Measurements from ENCODE around the gene DYNLT2B.
"Not testable (repeated sequence)": the region's sequence is repeated elsewhere in the genome, so short reads cannot be mapped to it uniquely, and the experiment has no call there.

The DYNLT2B gene

DNA sequence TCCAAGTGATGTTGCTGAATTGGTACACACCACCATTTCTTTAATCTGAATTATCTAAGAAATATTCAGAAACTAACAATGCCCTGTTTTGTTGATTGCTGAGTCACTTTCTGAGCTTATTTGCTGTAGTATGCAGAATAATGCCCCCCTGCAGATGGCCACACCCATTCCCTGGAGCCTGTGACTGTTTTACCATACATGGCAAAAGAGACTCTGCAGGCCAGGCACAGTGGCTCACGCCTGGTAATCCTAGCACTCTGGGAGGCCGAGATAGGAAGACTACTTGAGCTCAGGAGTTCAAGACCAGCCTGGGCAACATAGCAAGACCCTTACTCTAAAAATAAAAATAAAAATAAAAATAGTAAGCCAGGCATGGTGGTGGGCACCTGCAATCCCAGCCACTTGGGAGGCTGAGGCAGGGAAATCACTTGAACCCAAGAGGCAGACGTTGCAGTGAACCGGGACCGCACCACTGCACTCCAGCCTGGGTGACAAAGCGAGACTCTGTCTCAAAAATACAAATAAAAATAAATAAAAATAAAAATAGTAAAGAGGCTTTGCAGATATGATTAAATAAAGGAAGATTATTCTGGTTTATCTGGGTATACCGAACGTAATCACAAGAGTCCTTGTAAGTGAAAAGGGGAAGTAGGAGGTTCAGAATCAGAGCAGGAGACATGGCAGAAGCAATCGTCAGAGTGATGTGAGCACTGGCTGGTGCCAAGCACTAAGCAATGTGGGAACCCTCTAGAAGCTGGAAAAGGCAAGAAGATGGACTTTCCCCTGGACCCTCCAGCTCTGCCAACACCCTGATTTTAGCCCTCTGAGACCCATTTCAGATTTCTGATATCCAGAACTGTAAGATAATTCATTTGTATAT lies 49.5 kb downstream of the DYNLT2B start:
- DNase-seq: peak; percentile 78

DNA sequence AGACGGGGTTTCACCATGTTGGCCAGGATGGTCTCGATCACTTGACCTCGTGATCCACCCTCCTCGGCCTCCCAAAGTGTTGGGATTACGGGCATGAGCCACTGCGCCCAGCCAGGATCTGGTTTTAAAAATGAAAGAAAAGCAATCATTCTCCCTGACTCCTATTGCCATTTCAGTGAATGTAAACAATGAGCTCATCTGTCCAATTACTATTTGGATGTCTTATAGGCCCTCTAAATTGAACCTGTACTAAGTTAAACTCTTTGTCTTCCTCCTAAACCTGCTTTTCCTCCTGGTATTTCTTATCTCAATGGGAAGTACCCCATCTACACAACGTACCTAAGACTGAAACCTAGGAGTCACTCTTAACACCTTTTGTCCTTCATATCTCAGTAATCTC lies 54.2 kb downstream of the DYNLT2B start:
- DNase-seq: no peak

DNA sequence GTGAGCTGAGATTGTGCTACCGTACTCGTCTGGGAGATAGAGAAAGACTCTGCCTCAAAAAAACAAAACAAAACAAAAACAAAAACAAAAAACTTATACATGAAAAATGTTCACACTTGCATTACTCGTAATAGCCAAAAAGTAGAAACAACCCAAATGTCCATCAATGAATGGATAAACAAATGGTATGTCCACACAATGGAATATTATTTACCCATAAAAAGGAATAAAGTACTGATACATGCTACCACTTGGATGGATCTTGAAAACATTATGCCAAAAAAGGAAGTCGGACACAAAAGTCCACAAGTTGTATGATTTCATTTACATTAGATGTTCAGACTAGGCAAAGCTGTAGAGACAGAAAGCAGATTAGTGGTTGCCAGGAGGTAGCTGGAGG lies 57.3 kb downstream of the DYNLT2B start:
- DNase-seq: no peak

DNA sequence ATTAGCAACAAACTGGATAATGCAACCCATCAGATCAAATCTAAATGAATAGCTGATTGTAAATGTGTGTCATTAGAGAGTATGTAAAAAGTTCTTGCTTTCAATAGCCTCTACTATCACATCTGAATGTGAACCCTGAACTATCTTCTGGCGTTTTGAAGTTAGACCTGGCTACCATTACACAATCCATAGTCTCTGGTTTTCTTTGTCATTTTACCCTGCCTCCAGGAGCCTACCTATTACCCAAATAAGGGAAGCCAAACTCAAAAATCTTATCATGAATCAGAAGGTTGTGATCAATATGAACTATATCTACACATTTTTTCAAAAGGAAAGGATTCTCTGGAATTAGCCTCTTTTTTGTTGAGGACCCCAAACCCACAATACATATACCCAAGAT lies 62.3 kb downstream of the DYNLT2B start:
- DNase-seq: no peak

DNA sequence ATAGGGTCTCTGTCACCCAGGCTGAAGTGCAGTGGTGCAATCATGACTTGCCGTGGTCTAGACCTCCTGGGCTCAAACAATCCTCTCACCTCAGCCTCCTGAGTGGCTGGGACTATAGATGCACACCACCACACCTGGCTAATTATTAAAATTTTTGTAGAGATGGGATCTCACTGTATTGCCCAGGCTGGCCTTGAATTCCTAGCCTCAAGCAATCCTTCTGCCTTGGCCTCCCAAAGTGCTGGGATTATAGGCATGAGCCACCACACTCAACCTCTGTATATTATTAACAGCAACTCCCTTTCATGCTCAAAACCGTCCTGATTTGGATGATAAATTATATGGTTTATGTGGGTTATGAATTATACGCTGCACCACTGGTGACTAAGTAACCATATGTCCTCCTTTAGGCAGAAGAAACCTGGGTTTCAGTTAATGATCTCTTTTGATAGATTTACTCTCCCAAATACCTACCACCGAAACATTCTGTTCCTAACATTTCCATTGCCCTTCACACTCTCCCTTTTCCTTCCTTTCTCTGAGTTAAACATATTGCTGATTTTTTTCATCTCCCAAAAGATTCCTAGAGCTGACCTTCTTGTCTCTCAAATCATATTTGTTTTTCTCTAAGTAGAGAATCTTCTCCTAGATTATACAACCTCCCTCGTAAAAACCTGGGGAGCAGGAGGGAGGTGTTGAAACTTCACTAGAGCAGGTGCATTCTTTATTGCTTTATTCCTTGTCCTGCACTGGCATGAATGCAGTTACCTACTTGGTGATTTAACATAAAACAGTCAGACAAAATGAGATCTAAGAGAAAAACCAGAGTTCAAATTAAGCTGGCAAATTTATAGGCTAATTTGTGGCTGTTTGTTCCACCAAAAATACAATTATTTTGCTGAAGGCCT lies 63.4 kb downstream of the DYNLT2B start:
- no peak for DNase-seq

DNA sequence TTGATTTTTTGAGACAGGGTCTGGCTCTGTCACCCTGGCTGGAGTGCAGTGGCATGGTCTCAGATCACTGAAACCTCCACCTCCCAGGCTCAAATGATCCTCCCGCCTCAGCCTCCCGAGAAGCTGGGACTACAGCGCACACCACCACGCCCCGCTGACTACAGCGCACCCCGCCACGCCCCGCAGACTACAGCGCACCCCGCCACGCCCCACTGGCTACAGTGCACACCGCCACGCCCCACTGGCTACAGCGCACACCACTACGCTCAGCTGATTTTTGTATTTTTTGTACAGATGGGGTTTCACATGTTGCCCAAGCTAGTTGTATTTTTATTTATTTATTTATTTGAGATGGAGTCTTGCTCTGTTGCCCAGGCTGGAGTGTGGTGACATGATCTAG lies 66.1 kb downstream of the DYNLT2B start:
- no peak for DNase-seq

DNA sequence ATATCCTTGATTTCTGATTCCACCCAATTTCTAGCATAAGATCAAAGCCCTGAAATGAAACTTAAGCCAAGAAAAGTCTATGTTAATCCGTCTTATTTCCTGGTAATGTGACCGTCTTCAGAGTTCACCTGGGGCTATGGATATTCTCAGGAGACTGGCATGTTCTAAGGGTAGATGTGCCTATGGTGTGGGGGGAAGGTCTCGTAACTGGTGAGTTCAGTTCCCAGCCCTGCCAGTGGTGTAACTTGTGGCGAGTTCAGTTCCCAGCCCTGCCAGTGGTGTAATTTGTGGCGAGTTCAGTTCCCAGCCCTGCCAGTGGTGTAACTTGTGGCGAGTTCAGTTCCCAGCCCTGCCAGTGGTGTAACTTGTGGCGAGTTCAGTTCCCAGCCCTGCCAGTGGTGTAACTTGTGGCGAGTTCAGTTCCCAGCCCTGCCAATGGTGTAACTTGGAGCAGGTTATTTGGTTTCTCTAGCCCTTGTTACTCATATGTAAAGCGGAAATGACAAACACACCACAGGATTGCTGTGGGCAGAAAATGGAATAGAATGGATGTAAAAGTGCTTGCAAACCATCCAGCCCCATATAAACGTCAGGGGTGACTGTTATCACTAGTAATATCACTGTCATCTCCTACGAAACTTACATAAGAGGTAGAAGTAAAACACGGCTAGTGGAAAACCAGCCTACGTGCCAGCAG lies 71.3 kb downstream of the DYNLT2B start:
- peak; percentile 71 for DNase-seq

DNA sequence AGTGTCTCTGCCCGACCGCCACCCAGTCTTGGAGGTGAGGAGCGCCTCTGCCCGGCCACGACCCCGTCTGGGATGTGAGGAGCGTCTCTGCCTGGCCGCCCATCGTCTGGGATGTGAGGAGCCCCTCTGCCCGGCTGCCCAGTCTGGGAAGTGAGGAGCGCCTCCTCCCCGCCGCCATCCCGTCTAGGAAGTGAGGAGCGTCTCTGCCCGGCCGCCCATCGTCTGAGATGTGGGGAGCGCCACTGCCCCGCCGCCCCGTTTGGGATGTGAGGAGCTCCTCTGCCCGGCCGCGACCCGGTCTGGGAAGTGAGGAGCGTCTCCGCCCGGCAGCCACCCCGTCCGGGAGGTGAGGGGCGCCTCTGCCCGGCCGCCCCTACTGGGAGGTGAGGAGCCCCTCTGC lies 73.9 kb downstream of the DYNLT2B start:
- not testable (repeated sequence) for DNase-seq

DNA sequence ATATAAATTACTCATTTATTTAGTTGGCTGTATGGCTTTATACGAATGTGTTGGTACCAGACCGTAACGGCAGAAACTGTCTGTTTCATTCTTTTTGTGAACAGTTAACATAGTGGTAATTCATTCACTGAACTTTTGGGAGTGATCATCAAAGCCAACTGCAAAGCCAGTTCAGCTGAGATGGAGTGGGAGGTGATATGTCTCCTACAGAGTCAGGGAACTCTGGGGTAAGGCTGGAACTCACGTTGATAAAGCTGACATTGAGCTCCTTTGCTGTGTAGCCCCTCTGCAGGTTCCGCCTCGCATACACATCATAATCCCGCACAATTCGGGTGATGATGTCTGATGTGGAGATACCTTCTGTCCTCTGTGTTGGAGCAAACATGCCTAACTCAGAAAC lies 76.3 kb downstream of the DYNLT2B start:
- DNase-seq: no peak

Measured in HCEC 1CT (cell line).